Right cardiac atrium (tissue), 5 donors: ENCODE measurements around the gene IZUMO1. TPM values are rescaled to one million over a fixed set of nuclear protein-coding genes. Genes with fewer than 3 reads are reported as not detected.
"Not testable (repeated sequence)": the region's sequence is repeated elsewhere in the genome, so short reads cannot be mapped to it uniquely, and the experiment has no call there.

Source experiments
- ATAC-seq, 2 donors: fragments of 200-7000 bp; cut with Tn5 transposase; one replicate each; pipeline versions ENCODE4 v1.8.0 to v1.9.1; 2020; ENCODE audit warnings: moderate library complexity in 2 of 2, mild to moderate bottlenecking in 1 of 2
- DNase-seq, 3 donors: peaks; one replicate each; pipeline ENCODE4 v3.0.0-alpha.2; 2020
- H3K27ac ChIP-seq: one replicate; pipeline ENCODE4 v1.5.1; 2013; ENCODE audit warnings: mild to moderate bottlenecking, low read length, control low read depth, moderate library complexity
- H3K27me3 ChIP-seq: one replicate; pipeline ENCODE4 v1.6.1; 2013; ENCODE audit not compliant: control insufficient read depth, insufficient read depth
- H3K4me1 ChIP-seq: one replicate; pipeline ENCODE4 v1.6.1; 2013; ENCODE audit warnings: low read length; ENCODE audit not compliant: control insufficient read depth, insufficient read depth
- H3K4me3 ChIP-seq: one replicate; pipeline ENCODE4 v1.5.1; 2013; ENCODE audit warnings: low read length, control low read depth
- H3K9me3 ChIP-seq: one replicate; pipeline ENCODE4 v1.6.1; 2013; ENCODE audit warnings: low read length; ENCODE audit not compliant: control insufficient read depth
- WGBS: extraction: QIAGEN DNeasy Blood & Tissue Kit; methylation state at CpG from one replicate; pipeline ENCODE4 v1.1.7; 2013; 5-methylcytosine and 5-hydroxymethylcytosine counted together
- intact Hi-C, 4 donors: fragments of 100-400 bp; cut with DNase I; formaldehyde crosslinking; loops; one replicate each; pipeline versions ENCODE4 v1.11.0 to v1.14.0; 2022 to 2023
- polyA plus RNA-seq: library from polyadenylated mRNA; stranded (reverse); fragments of 200-250 nt; gene quantifications from one replicate; pipeline ENCODE4 v1.2.3, GENCODE V29; 2013
- total RNA-seq, 4 donors: library from RNA; stranded (reverse); fragmentation: NEBNext Ultra II Directional; extraction: Animal tissue kit (Norgen Biotek cat#: 25700); gene quantifications; one replicate each; pipeline ENCODE4 v1.2.1, GENCODE V29; 2021
- donor health status: healthy with polysubstance abuse.
- donor health status: DM: no; HTN: yes; CAD: no.
- donor health status: DM: no; HTN: no; CAD: no.
- donor health status: DM: no; HTN: yes; CAD: no; lungs with severe emphysema.
- donor health status: DM: yes; HTN: yes; CAD: no.

Gene IZUMO1
- total and polyA plus RNA-seq, 5 donors, result 0.18 to 0.54 (median 0.34) TPM

DNA sequence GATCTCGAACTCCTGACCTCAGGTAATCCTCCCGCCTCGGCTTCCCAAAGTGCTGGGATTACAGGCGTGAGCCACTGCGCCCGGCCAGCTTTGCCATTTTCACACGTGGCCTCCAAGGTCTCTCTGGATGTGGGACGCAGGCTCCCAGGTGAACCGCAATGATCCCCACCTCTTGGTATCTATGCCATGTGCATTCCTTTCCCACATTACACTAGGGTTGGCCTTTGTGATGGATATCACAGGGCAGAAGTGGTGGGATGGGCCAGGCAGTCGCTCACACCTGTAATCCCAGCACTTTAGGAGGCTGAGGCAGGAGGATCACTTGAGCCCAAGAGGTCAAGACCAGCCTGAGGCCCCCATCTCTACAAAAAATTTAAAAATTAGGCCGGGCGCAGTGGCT is 31.0 kb upstream of the IZUMO1 start:
- WGBS, result 93% methylated on average over 12 of the region's 12 CpGs
- intact Hi-C loops, result no loop called here

GRCh38 chr19:48777139-48777538 is 30.4 kb upstream of the IZUMO1 start:
- intact Hi-C loops, result no loop called here
- no peaks in the 10 kb centered on the region for H3K27me3 ChIP-seq
- H3K9me3 ChIP-seq, result no peaks in the 10 kb centered on the region
- WGBS, result 86% methylated on average over 5 of the region's 5 CpGs
- H3K4me1 ChIP-seq, result peaks cover 2% of the 10 kb centered on the region
- H3K27ac ChIP-seq, result no peak overlapping the region
- ATAC-seq (no peak), DNase-seq (no peak)
- H3K4me3 ChIP-seq, result no peak overlapping the region

More for the DNA sequence above, 31.0 kb upstream of the IZUMO1 start:
- Histone ChIP-seq H3K4me3 (no peak overlapping the region), H3K27me3 (no peaks in the 10 kb centered on the region), H3K27ac (no peak overlapping the region), H3K9me3 (no peaks in the 10 kb centered on the region), H3K4me1 (peaks cover 2% of the 10 kb centered on the region)
- DNase-seq (no peak), ATAC-seq (no peak)

GRCh38 chr19:48772503-48772953 is 25.8 kb upstream of the IZUMO1 start:
- no peaks in the 10 kb centered on the region for H3K9me3 ChIP-seq

DNA sequence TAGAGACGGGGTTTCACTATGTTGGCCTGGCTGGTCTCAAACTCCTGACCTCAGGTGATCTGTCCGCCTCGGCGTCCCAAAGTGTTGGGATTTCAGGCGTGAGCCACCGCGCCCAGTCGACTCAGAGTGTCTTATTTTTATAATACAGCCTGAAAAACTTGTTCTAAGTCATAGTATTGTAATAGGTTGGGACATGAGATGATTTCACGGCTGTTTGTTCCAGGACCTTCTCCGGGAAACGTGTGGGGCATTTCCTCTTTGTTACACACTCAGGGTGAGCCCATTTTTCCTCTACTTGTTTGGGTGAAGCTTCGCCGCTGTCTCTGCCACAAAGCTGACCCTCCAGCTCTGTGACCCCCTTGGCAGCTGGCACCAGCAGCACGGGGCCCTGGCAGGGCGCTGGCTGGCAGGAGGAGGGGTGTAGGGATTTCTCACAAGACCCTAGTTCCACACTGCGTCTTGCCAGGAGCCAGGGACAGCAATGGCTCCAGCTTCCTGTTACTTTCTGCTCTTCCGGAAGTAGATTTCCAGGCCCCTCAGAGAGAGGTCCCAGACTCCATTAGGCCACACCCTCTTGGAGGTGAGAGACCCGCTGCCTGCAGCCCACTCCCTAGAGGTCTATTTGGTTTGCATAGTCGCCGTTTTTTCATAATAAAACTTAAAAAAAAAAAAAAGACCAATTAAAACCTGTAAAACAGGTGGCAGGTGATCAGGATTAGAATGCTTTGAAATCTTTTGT is 24.2 kb upstream of the IZUMO1 start:
- Histone ChIP-seq H3K9me3 (no peaks in the 10 kb centered on the region), H3K4me3 (no peak overlapping the region), H3K27me3 (no peaks in the 10 kb centered on the region), H3K27ac (no peak overlapping the region), H3K4me1 (no peaks in the 10 kb centered on the region)
- ATAC-seq, result no peak
- intact Hi-C loops, result no loop called here
- no peak for DNase-seq
- WGBS, result 77% methylated on average over 20 of the region's 20 CpGs

More at GRCh38 chr19:48772503-48772953, 25.8 kb upstream of the IZUMO1 start:
- Histone ChIP-seq H3K4me3 (no peak overlapping the region), H3K27me3 (no peaks in the 10 kb centered on the region), H3K4me1 (no peaks in the 10 kb centered on the region), H3K27ac (no peak overlapping the region)
- DNase-seq, result peak in 1 of 3 donors; percentile 65
- WGBS, result 43% methylated on average over 13 of the region's 13 CpGs
- intact Hi-C loops, result no loop called here
- peak; percentile 47 to 56 for ATAC-seq

DNA sequence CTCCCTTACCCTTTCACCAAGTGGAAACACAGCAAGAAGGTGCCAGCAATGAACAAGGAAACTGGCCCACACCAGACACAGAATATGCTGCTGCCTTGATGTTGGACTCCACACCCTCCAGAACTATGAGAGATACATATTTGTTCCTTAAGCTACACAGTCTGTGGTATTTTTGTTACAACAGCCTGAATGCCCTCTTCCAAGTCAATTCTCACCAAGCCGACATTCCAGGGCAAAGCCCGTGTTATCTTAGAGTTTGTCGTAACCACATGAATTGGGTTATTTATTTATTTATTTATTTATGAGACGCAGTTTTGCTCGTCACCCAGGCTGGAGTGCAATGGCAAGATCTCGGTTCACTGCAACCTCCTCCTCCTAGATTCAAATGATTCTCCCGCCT is 23.6 kb upstream of the IZUMO1 start:
- H3K4me3 ChIP-seq, result no peak overlapping the region
- ATAC-seq (no peak), DNase-seq (no peak)
- intact Hi-C loops, result no loop called here
- no peaks in the 10 kb centered on the region for H3K4me1 ChIP-seq
- H3K27ac ChIP-seq, result no peak overlapping the region
- H3K9me3 ChIP-seq, result no peaks in the 10 kb centered on the region
- no peaks in the 10 kb centered on the region for H3K27me3 ChIP-seq
- WGBS, result 84% methylated on average over 7 of the region's 7 CpGs

DNA sequence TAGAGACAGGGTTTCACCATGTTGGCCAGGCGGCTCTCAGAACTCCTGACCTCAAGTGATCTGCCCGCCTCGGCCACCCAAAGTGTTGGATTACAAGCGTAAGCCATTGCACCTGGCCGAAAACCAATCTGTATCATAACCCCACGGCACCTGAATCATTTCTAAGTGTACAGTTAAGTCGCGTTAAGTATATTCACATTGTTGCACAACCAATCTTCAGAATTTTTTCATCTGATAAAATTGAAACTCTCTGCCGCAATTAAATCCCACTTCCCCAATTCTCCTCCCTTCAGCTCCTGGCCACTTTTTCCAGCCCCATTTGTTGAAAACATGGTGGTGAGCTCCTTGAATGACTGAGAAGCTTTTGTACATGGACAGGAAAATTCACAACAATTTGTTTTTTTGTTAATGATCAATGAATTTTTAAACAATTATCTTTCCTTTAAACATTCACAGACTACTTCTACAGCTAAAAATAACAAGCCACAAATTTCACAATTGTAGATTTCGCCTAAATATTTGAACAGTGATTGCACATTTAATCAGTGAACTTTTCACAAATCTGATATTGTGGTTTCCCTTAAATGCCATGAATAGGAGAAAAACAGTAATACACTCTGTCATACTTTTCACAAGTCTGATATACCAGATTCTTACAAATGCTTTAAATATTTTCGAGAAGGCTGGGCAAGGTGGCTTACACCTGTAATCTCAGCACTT is 22.4 kb upstream of the IZUMO1 start:
- DNase-seq (no peak), ATAC-seq (no peak)
- Histone ChIP-seq H3K27ac (no peak overlapping the region), H3K4me1 (no peaks in the 10 kb centered on the region), H3K9me3 (no peaks in the 10 kb centered on the region), H3K4me3 (no peak overlapping the region), H3K27me3 (no peaks in the 10 kb centered on the region)
- intact Hi-C loops, result no loop called here
- WGBS, result 82% methylated on average over 11 of the region's 11 CpGs

DNA sequence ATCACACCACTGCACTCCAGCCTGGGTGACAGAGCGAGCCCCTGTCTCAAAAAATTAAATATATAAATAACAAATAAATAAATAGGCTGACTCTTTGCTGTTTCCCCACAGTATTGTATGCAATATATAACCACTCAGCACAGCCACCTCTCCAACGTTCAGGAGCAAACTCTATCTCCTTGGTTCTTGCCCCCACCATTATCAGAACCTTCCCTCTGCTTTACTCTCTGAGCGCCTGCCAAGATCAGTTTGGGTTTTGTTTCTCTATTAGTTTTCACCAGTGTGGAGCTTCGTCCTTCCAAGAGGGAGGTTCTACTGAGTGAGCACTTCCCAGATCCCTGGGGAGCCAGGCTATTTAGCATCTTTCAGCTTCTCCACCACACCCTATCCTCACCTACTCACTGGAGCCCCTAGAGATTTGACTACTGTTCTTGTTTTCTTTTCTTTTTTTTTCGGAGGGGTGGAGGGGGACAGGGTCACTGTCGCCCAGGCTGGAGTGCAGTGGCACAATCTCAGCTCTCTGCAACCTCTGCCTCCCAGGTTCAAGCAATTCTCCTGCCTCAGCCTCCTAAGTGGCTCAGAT is 21.6 kb upstream of the IZUMO1 start:
- H3K27ac ChIP-seq, ATAC-seq, intact Hi-C loops, DNase-seq, H3K27me3 ChIP-seq, H3K9me3 ChIP-seq, H3K4me3 ChIP-seq, H3K4me1 ChIP-seq: not testable (repeated sequence)
- WGBS, result 37% methylated on average over 6 of the region's 6 CpGs

- H3K9me3 ChIP-seq, DNase-seq, ATAC-seq, H3K4me1 ChIP-seq, H3K27ac ChIP-seq, intact Hi-C loops, H3K27me3 ChIP-seq, H3K4me3 ChIP-seq: not testable (repeated sequence)
- 29% methylated on average over 5 of the region's 5 CpGs for WGBS
Measured at GRCh38 chr19:48765816-48766215, 19.1 kb upstream of the IZUMO1 start.

DNA sequence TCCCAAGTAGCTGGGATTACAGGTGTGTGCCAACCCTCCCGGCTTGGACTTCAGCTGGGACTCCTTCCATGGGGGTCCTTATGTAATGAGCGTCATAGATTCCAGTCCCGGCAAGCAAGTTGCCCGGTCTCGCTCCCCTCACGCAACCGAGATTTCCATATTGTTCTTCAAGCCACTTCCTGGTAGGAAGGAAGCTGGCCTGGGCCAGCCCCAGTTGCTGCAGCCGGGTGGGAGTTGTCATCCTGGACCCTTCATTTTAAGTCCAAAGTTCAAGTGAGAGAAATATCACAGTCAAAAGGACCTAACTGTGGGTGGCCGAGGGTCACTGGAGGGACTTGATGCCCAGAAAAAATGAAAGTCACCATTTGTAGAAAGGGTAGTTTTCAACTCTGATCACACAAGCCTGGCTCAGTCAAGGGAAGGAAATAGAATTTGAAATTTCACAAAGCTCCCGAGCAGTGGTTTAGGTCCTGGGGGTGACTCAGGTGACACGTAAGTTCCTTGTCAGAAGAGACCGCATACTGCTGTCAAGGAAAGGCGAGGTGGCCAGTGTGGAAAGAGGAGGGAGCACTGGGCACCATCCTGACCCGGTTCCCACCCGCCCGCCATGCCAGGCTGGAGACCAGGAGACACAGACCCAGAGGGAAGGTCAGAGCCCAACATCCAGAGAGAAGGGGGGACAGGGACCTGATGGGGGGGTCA is 13.9 kb upstream of the IZUMO1 start:
- Histone ChIP-seq H3K9me3 (no peaks in the 10 kb centered on the region), H3K27ac (peak overlapping the region; percentile 59), H3K4me3 (no peak overlapping the region), H3K4me1 (no peaks in the 10 kb centered on the region), H3K27me3 (no peaks in the 10 kb centered on the region)
- intact Hi-C loops, result no loop called here
- 59% methylated on average over 16 of the region's 16 CpGs for WGBS
- ATAC-seq (peak; percentile 18 to 64), DNase-seq (no peak)

DNA sequence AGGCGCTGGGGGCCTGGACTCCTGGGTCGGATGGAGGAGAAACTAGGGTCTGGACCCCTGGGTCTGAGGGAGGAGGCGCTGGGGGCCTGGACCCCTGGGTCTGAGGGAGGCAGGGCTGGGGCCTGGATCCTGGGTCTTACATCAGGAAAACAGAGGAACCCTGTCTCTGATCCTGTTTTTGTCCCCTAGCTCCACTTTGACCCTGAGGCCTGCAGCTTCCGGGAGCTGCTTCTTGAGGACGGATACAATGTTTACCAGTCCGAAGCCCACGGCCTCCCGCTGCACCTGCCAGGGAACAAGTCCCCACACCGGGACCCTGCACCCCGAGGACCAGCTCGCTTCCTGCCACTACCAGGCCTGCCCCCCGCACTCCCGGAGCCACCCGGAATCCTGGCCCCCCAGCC is 11.0 kb upstream of the IZUMO1 start:
- no peaks in the 10 kb centered on the region for H3K27me3 ChIP-seq
- no peaks in the 10 kb centered on the region for H3K4me1 ChIP-seq
- DNase-seq (peak in 1 of 3 donors; percentile 57), ATAC-seq (no peak)
- H3K9me3 ChIP-seq, result no peaks in the 10 kb centered on the region
- WGBS, result 92% methylated on average over 14 of the region's 14 CpGs
- intact Hi-C loops, result no loop called here
- H3K27ac ChIP-seq, result no peak overlapping the region
- H3K4me3 ChIP-seq, result no peak overlapping the region
